H7 (cell line): ENCODE results near the gene MEIS2. TPM values are rescaled to one million over a fixed set of nuclear protein-coding genes. Genes with fewer than 3 reads are reported as not detected.
A peak's percentile ranks its signal among the peaks of the same experiment; 100 is the strongest.

Source experiments
- DNase-seq: peaks from one replicate; pipeline ENCODE4 v3.0.0; 2012
- H3K27me3 ChIP-seq: 2 replicates; pipeline ENCODE4 v1.6.0; 2011; ENCODE audit warnings: mild to moderate bottlenecking, low read length; ENCODE audit not compliant: control insufficient read depth, insufficient read depth
- H3K36me3 ChIP-seq: replicated peaks from 2 replicates; pipeline ENCODE4 v1.5.1; 2011; ENCODE audit warnings: low read length; ENCODE audit not compliant: control insufficient read depth, insufficient read depth
- H3K4me3 ChIP-seq: 2 replicates; pipeline ENCODE4 v1.5.1; 2011; ENCODE audit warnings: low read depth, mild to moderate bottlenecking, control low read depth, low read length, moderate library complexity; ENCODE audit not compliant: insufficient read depth
- total RNA-seq: library from RNA; depleted of rRNA; stranded (reverse); fragments of >200 nt; shearing (Covaris generic); gene quantifications from 2 replicates; pipeline ENCODE4 v1.2.3, GENCODE V29; 2014

The MEIS2 gene
- total RNA-seq, 1 experiment from 2014 or later: 1.8 TPM

- Histone ChIP-seq H3K4me3 (no peak overlapping the region), H3K27me3 (peaks cover 88% of the 10 kb centered on the region), H3K36me3 (no peaks in the 10 kb centered on the region)
- no peak for DNase-seq
These were observed 7.5 kb upstream of the MEIS2 start for GRCh38 chr15:37107744-37108380.

- no peaks in the 10 kb centered on the region for H3K36me3 ChIP-seq
- peak; percentile 83 for DNase-seq
- H3K27me3 ChIP-seq: peaks cover 88% of the 10 kb centered on the region
- H3K4me3 ChIP-seq: peak overlapping the region; percentile 28
These were observed 6.9 kb upstream of the MEIS2 start for GRCh38 chr15:37107071-37107743.

- Histone ChIP-seq H3K4me3 (peak overlapping the region; percentile 28), H3K27me3 (peaks cover 84% of the 10 kb centered on the region), H3K36me3 (no peaks in the 10 kb centered on the region)
- DNase-seq: peak; percentile 75
These were observed 6.2 kb upstream of the MEIS2 start for GRCh38 chr15:37106490-37107001.

GRCh38 chr15:37105889-37106288 is 5.5 kb upstream of the MEIS2 start:
- DNase-seq: no peak
- Histone ChIP-seq H3K27me3 (peaks cover 84% of the 10 kb centered on the region), H3K4me3 (no peak overlapping the region), H3K36me3 (no peaks in the 10 kb centered on the region)

- no peak overlapping the region for H3K4me3 ChIP-seq
These were observed 4.7 kb upstream of the MEIS2 start for GRCh38 chr15:37105029-37105428.

GRCh38 chr15:37104424-37104981 is 4.2 kb upstream of the MEIS2 start:
- H3K4me3 ChIP-seq: no peak overlapping the region
- H3K27me3 ChIP-seq: peaks cover 76% of the 10 kb centered on the region
- DNase-seq: peak; percentile 45
- H3K36me3 ChIP-seq: no peaks in the 10 kb centered on the region

More at GRCh38 chr15:37105029-37105428, 4.7 kb upstream of the MEIS2 start:
- Histone ChIP-seq H3K36me3 (no peaks in the 10 kb centered on the region), H3K27me3 (peaks cover 77% of the 10 kb centered on the region)
- DNase-seq: no peak

GRCh38 chr15:37103475-37104423 is 3.4 kb upstream of the MEIS2 start:
- H3K4me3 ChIP-seq: no peak overlapping the region
- no peaks in the 10 kb centered on the region for H3K36me3 ChIP-seq
- no peak for DNase-seq
- H3K27me3 ChIP-seq: peaks cover 76% of the 10 kb centered on the region

- H3K36me3 ChIP-seq: no peaks in the 10 kb centered on the region
- H3K4me3 ChIP-seq: no peak overlapping the region
- peaks cover 76% of the 10 kb centered on the region for H3K27me3 ChIP-seq
- DNase-seq: no peak
These were observed 2.8 kb upstream of the MEIS2 start for GRCh38 chr15:37103163-37103435.

- Histone ChIP-seq H3K4me3 (peak overlapping the region; percentile 61), H3K27me3 (peaks cover 76% of the 10 kb centered on the region), H3K36me3 (no peaks in the 10 kb centered on the region)
- peak; percentile 80 for DNase-seq
These were observed 2.2 kb upstream of the MEIS2 start for GRCh38 chr15:37102305-37103162.

GRCh38 chr15:37101980-37102304 is 1.6 kb upstream of the MEIS2 start:
- DNase-seq: peak; percentile 47
- Histone ChIP-seq H3K36me3 (no peaks in the 10 kb centered on the region), H3K27me3 (peaks cover 80% of the 10 kb centered on the region), H3K4me3 (peak overlapping the region; percentile 61)

- peak overlapping the region; percentile 61 for H3K4me3 ChIP-seq
- peak; percentile 69 for DNase-seq
- peaks cover 86% of the 10 kb centered on the region for H3K27me3 ChIP-seq
- no peaks in the 10 kb centered on the region for H3K36me3 ChIP-seq
These were observed 542 bp upstream of the MEIS2 start for GRCh38 chr15:37100966-37101215.

- DNase-seq: peak; percentile 52
- H3K27me3 ChIP-seq: peaks cover 79% of the 10 kb centered on the region
- peak overlapping the region; percentile 61 for H3K4me3 ChIP-seq
- H3K36me3 ChIP-seq: no peaks in the 10 kb centered on the region
These were observed 835 bp downstream of the MEIS2 start for GRCh38 chr15:37099319-37100108.

GRCh38 chr15:37098468-37099318 is 1.7 kb downstream of the MEIS2 start:
- peak; percentile 81 for DNase-seq
- Histone ChIP-seq H3K27me3 (peaks cover 78% of the 10 kb centered on the region), H3K4me3 (peak overlapping the region; percentile 33), H3K36me3 (no peaks in the 10 kb centered on the region)
